NCI-H1694 (cell line): ENCODE results near the gene HNRNPD.
"Not testable (repeated sequence)": the region's sequence is repeated elsewhere in the genome, so short reads cannot be mapped to it uniquely, and the experiment has no call there.

Source experiments
- DNase-seq: peaks from one replicate; lab custom pipeline; 2025; lab: John Stamatoyannopoulos, UW

The HNRNPD gene, protein sequence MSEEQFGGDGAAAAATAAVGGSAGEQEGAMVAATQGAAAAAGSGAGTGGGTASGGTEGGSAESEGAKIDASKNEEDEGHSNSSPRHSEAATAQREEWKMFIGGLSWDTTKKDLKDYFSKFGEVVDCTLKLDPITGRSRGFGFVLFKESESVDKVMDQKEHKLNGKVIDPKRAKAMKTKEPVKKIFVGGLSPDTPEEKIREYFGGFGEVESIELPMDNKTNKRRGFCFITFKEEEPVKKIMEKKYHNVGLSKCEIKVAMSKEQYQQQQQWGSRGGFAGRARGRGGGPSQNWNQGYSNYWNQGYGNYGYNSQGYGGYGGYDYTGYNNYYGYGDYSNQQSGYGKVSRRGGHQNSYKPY

DNA sequence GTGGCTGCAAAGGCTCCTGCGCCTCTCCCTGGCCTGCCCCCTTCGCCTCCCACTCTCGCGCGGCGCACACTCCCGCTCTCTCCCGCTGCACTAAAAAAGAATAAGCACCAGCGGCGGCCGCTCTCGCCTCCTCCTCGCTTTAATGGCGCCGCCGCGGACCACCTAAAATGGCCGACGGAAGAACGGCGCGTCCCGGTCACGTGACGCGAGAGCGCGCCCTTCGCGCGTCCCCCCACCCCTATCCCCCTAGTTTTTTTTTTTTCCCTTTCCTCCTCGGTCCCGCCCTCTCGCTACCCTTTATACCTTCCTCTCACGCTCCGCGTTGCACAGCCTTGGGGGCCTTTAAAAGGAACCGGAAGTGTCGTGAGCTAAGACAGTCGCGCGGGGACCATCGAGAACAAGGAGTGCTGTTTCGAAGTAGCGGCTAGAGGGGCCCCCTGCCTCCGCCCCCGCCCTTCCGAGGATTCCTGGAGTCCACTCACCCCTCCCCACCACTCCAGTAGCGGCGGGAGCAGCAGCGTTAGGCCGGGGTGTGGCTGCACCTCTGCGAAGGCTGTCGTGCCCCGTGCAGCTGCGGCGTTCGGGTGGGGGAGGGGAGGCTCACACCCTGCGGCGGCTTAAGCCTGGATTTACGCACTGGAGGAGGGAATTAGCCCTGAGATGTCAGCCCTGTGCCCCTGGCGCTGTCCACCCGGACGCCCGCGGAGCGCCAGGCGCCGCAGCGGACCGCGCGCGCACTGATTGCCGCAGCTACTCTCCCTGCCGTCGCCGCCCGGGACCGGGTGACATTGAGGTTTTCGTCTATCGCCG, at the start of gene HNRNPD:
TSS of gene HNRNPD (minus strand) at position 176 of the 810 bp plus-strand sequence. CDS start 313 bp downstream, outside the sequence.
- DNase-seq, result peak; percentile 97

DNA sequence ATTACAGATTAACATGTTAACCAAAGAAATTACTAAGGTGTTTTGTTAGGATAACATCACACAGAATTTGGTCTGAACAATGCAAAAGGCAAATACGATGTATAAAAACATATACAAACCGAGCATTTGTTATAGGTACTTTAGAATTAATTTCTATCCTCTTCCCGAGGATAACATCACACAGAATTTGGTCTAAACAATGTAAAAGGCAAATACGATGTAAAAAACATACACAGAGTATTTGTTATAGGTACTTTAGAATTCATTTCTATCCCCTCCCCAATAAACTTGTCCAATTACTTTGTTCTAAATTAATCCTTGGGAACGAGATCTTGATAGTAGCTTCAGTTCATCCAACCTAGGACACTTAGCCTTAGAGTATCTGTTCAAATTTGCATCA, 48.8 kb upstream of the HNRNPD start:
- DNase-seq, result no peak

DNA sequence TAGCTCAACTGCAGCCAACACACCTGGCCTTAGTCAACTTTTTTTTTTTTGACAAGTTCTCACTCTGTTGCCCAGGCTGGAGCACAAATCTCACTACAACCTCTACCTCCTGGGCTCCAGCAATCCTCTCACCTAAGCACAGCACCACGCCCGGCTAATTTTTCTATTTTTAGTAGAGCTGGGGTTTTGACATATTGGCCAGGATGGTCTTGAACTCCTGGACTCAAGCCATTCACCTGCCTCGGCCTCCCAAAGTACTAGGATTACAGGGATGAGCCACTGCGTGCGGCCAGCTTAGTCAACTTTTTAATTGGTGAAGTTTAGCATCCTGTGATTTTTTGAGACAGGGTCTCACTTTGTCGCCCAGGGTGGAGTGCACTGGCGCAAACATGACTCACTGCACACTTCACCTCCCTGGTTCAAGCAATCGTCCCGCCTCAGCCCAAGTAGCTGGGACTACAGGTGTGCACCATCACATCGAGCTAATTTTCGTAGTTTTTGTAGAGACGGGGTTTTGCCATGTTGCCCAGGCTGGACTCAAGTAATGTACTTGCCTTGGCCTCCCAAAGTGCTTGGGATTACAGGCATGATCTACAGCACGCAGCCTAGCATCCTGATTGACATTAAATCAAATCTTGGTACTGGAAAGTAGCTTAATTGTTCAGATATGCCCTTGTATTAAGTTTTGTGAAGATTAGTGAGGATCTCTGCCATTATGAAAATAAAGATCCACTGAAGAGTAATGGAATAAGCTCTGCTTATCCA, 48.2 kb upstream of the HNRNPD start:
- no peak for DNase-seq

DNA sequence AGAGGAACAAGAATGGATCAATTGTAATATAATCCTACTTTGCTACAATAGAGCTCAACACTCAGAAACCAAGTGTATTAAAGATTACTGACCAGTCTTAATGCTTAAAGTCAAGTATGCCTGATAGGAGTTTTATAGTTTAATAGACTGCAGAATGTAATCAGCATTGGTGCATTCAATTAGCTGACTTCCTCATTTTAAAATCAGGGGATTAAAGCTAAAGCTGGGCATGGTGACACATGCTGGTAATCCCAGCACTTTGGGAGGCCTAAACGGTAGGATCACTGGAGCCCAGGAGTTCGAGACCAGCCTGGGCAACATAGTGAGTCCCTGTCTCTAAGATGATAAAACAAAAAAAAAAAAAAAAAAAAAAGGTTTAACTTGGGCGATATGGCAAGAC, 45.7 kb upstream of the HNRNPD start:
- DNase-seq, result no peak

DNA sequence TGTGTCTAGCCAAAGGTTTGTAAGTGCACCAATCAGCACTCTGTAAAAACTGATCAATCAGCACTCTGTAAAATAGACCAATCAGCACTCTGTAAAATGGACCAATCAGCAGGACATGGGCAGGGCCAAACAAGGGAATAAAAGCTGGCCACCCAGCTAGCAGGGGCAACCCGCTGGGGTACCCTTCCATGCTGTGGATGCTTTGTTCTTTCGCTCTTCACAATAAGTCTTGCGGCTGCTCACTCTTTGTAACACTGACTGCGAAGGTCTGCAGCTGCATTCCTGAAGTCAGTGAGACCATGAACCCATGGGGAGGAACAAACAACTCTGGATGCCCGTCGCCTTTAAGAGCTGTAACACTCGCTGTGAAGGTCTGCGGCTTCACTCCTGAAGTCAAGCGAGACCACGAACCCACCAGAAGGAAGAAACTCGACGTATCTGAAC, 42.2 kb upstream of the HNRNPD start:
- DNase-seq, result no peak

DNA sequence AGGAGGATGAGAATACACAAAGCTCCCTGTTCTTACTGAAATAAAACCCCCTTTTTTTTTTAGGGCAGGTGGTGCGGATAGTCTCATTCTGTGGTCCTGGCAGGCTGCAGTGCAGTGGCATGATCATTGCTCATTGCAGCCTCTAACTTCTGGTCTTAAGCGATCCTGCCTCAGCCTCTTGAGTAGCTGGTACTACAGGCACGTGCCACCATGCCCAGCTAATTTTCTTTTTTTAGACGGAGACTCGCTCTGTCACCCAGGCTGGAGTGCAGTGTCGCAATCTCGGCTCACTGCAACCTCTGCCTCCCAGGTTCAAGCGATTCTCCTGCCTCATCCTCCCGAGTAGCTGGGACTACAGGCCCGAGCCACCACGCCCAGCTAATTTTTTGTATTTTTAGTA, 41.3 kb upstream of the HNRNPD start:
- not testable (repeated sequence) for DNase-seq

DNA sequence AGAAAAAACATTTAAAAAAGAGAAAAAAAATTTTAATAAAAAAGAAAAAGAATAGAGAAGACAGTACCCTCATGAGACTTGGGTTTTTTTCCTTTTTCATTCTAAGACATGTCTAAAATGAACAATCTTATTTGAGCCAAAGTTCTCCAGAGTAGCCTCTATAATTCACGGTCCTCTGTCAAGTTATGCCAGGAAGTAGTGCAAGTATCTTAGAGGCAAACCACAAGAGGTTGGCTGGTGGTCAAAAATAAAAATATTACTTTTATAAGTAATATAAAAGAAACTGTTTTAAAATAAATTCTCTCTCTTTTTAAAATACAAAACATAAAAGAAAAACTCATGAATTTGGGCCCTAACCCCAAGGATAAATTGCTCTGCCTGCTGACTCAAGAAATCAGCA, 29.9 kb upstream of the HNRNPD start:
- no peak for DNase-seq

DNA sequence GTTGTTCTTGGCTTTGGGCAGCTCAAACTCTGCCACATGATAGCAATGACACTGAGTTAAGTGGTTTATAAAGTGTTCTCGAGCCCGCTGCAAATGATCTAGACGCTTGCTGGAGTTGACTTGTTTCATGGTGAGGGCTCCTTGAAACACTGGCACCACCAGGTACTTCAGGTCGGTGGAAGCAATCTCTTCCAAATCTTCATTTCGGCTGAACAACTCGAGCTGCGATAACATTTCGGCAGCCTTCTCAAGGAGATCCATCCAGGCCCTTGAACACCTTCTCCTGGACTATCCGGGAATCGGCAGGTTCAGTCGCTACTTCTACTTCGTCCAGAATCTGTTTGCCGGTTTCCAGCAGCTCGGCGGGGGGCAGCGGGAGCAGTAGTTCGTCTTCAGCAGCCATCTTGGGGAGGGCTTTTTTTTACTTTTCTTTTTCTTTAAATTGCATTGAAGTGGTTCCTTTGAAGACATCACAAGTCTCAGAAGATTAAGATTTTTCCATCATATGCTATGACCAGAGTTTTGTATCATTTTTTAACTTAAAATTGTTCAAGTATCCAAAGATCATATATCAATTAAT, 28.5 kb upstream of the HNRNPD start:
- no peak for DNase-seq

DNA sequence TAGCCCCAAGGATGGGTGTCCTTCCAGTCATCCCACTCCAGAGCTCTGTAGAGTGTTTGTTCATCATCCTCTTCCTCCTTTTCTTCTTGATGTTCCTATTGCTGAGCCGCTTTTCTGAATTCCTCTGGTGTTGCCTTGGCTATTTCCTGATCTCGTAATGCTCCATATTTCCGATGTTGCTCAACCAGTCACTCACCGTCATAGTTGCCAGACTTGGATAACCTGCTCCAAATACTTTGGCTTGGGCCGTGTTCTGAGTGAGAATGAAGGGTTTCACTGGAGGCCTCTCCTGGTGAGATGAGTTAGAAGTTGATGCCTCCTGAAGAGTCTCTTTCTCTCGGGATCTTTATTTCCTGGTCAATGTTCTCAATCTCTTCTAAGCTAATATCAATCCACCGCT, 27.8 kb upstream of the HNRNPD start:
- DNase-seq, result no peak

DNA sequence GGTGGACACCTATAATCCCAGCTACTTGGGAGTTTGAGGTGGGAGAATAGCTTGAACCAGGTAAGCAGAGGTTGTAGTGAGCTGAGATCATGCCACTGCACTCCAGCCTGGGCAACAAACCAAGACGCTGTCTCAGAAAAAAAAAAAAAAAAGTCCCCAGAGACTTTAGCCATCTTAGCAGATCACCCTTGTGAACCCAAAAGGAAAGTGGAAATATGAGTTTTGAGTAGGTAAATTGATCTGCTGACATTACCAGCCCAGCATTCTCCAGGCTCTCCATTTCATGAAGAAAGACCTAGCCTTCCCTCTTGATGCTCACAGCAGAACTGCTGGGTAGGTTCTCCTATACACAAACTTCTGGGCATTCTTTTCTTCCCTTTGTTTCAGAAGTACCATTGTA, 24.5 kb upstream of the HNRNPD start:
- DNase-seq, result no peak

DNA sequence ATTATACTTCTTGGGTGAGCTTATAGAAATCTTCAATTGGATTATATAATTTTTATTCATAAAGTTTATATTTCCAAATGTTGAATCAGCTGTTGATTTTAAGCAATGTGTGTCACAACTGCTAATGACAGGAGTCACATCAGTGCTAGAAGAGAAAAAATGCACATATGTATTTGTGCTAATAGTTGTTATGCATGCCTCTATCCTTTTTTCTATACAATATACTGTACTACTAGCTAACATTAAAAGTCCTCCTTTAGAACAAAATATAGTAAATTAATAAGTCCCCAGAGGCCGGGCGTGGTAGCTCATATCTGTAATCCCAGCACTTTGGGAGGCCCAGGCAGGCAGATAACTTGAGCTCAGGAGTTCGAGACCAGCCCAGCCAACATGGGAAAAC, 23.7 kb upstream of the HNRNPD start:
- no peak for DNase-seq

DNA sequence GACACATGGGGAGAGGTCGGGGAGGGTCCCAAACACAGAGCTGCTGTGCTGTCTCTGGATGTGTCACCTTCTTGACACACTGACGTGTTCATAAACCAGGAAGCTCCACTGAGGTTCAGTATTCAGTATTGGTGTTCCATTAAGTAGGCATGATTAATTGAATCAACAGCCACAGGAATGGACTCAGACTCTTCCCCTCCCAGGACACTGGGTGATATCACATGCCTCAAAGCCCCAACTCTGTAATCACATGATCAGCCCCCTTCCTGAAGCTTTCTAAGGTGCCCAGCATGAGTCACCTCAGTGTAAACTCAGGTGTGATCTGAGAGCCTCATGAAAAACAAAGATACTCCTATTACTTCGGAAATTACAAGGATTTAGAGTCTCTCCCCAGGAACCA, 21.1 kb upstream of the HNRNPD start:
- DNase-seq, result no peak

DNA sequence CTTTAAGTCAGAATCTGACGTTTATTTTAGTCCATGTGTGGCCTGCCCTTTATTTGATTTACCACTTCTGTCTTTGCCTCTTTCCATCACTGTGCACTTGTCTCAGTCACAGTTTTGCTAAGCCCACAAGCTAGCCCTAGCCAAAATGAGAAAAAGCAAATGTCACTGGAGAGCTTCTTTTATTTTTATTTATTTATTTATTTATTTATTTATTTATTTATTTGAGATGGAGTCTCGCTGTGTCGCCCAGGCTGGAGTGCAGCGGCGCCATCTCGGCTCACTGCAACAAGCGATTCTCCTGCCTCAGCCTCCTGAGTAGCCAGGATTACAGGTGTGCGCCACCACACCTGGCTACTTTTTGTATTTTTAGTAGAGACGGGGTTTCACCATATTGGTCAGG, 16.3 kb upstream of the HNRNPD start:
- not testable (repeated sequence) for DNase-seq

DNA sequence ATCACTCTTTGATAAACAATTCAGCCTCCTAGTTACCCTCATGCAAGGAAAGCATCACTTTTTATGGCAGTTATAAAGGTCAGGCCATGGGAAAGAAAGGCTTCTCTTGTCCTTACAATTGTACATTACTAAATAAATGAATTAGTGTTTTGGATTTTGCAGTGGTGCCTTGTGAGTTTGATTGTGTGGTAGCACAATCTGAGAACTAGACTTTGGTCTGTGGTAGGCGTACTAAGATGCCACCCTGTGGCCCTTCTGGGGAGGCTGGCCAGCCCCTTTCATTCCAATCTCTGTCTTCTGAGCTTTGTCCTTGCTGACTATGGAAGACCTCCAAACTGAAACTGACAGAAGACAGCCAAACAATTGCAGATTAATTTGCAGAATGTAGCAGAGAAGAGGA, 14.6 kb upstream of the HNRNPD start:
- DNase-seq, result no peak

DNA sequence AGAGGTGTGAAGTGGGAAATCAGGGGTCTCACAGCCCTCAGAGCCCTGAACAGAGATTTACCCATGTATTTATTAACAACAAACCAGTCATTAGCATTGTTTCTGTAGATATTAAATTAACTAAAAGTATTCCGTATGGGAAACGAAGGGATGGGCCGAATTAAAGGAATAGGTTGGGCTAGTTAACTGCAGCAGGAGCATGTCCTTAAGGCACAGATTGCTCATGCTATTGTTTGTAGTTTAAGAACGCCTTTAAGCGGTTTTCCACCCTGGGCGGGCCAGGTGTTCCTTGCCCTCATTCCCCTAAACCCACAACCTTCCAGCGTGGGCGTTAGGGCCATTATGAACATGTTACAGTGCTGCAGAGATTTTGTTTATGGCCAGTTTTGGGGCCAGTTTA, 12.5 kb upstream of the HNRNPD start:
- DNase-seq, result not testable (repeated sequence)

DNA sequence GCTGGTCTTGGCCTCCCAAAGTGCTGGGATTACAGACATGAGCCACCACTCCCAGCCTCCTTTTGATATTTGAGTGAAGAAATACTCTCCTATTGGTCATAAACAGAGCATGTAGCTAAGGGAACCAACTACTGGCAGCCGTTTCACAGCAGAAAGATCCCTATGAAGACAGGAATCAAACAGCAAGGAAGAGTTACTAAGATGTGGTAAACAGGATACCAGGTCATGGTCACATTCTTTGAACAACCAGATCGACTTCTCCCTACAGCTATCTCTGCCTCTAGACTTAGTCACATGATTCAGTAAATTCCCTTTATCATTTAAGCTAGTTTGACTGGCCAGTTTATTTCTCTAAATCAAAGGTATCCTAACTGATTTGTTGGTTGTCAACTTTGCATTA, 9.0 kb upstream of the HNRNPD start:
- no peak for DNase-seq

DNA sequence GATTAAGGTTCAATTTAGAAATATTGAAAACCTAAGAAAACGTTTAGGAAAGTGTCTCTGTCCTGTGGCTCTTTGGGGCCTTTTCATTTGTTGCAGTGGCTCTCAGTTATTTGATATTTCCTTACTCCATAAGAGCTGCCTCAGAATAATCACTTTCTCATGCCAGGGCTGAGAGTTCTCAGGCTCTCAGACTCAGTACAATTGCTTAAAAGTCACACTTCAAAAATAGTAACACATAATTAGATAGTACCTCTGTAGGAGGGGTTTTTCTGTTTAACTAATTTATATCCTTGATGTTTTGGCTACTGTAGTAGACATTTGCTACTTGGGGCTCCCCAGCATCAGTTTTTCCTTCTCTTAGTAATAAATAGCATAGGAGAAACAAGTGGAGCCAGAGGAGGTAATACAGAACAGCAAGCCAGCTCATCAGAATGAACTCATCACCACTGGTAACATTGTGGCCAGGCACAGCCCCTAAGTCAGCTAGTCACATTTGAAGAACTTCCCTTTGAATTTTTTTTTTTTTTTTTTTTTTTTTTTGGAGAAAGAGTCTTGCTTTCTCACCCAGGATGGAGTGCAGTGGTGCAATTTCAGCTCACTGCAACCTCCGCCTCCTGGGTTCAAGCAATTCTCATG, 8.0 kb upstream of the HNRNPD start:
- DNase-seq, result no peak

DNA sequence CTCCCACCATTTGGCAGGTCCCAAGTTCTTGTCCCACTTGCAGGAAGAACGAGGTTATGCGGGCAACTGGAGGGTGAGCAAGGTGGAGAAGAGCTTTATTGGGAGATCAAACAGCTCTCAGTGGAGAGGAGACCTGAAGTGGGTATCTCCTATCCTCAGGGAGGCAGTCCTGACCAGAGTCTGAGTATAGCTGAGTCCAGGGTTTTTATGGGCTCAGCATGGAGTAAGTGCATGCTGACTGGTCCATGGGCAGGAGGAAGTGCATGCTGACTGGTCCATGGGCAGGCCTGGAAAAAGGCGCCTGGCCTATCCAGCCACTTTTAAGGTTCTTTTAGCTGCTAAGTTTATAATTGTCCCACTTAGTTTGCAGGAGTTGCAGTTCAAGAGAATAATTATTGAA, 7.4 kb upstream of the HNRNPD start:
- DNase-seq, result no peak

DNA sequence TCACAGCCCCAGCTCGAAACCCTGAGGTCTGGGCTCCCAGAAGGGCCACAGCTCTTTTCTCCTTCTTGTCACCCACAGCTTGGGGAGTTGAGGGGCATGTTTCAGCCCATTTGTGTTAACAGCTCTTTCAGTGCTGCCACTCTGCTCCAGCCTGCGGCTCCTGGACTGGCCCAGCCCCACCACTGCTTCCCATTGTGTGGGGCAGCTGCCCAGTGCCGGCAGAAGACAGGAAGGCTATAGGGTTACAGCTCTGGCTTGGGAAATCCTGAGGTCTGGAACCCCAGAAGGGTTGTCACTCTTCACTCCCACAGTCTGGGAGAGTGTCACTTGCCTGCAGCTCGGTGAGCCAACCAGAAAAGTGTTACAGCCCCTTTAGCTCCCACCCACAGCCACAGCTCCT, 7.0 kb upstream of the HNRNPD start:
- DNase-seq, result no peak

DNA sequence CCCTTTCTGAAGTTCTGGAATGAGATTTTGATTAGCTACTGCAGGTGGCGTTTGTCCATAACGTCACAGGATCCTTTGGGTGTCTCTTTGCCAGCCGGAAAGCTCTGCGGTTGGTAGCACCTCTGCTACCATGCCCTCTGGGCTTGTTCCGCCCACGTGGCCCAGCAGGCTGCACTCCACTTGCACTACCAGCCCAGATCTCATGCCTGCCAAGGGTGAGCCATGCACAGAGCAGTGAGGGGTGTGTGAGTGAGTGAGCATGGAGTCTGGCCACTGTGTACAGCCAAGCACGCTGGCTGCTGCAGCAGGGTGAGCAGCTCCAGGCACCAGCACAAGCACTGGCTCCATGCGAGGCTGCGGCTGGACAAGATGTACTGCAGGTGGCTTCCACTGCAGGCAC, 6.6 kb upstream of the HNRNPD start:
- no peak for DNase-seq

DNA sequence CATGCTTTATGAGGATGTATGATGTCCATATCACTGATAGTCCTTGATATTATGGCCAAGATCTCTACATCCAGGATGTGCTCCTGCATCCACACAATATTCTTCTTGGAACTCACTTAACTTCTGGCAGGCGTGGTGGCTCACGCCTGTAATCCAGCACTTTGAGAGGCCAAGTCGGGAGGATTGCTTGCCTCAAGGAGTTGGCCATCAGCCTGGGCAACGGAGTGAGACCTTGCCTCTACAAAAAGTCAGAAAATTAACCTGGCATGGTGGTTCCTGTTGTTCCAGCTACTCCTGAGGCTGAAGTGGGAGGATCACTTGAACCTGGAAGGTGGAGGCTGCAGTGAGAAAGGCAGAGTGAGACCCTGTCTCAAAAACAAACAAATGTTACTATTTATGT, 2.3 kb upstream of the HNRNPD start:
- DNase-seq, result no peak

DNA sequence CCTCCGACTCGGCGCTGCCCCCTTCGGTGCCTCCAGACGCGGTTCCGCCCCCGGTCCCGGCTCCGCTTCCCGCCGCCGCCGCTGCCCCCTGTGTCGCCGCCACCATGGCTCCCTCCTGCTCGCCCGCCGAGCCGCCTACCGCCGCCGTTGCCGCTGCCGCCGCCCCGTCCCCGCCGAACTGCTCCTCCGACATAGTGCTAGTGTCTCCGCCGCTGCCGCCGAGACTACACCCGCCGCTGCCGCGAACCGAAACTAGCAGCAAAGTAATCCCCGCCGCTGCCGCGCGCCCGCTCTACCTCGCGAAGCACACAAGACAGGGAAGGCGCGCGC, 340 bp downstream of the HNRNPD start:
- DNase-seq, result no peak
